Fibroblast of lung (primary cell): ENCODE measurements around the gene GRK3.

Experiments
- EZH2 ChIP-seq: IDR thresholded peaks from 2 replicates; pipeline ENCODE4 v1.5.1; 2012; ENCODE audit warnings: low read length, control low read depth, mild to moderate bottlenecking; ENCODE audit errors: missing control alignments
- TF ChIP-seq, protein P1 (sequence below), 2 donors: IDR thresholded peaks in 1 of 2; conservative IDR thresholded peaks in 1 of 2; 1 replicate in 1 of 2; 2 replicates in 1 of 2; pipeline ENCODE4 v1.5.1; 2011 to 2012; ENCODE audit warnings: low read length in 2 of 2, control low read depth in 1 of 2, inconsistent platforms in 1 of 2, low read depth in 1 of 2, mild to moderate bottlenecking in 1 of 2

DNA sequence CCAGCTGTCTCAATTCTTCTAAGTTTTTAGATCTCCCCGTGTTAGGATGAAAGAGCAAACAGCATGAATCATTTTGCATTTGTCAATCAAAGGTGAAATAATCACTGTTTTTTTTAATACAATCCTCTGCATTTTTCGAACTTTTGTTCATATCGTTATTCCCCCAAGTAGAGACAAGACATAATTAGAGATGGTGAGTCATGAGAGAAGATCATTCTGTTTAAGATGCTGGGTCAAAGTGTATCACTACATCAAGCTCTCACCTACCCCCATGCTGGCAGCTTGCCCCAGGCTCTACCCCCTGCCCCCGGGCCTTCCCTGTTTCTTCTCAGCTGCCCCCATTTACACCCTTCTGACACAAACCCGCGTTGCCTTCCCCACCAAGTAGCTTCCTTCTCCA, 147.0 kb downstream of the GRK3 start:
- TF ChIP-seq, protein P1, sequence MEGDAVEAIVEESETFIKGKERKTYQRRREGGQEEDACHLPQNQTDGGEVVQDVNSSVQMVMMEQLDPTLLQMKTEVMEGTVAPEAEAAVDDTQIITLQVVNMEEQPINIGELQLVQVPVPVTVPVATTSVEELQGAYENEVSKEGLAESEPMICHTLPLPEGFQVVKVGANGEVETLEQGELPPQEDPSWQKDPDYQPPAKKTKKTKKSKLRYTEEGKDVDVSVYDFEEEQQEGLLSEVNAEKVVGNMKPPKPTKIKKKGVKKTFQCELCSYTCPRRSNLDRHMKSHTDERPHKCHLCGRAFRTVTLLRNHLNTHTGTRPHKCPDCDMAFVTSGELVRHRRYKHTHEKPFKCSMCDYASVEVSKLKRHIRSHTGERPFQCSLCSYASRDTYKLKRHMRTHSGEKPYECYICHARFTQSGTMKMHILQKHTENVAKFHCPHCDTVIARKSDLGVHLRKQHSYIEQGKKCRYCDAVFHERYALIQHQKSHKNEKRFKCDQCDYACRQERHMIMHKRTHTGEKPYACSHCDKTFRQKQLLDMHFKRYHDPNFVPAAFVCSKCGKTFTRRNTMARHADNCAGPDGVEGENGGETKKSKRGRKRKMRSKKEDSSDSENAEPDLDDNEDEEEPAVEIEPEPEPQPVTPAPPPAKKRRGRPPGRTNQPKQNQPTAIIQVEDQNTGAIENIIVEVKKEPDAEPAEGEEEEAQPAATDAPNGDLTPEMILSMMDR (conservative IDR thresholded peaks at IDR 0.05 in 1 of 2, IDR thresholded peaks at IDR 0.05 in 1 of 2; ENCODE audit: low read depth in 1 of 2, low read length in 2 of 2): no peak
- TF ChIP-seq EZH2: no peak
